Activated naive CD4-positive, alpha-beta T cell treated with anti-CD3 and anti-CD28 coated beads, Interleukin-2, amount 50 U/mL, for 24 hours (primary cell): ENCODE measurements around the gene CAPN5.
A peak's percentile ranks its signal among the peaks of the same experiment; 100 is the strongest.

ENCODE experiments used
- H3K27ac Mint-ChIP-seq: one replicate; pipeline ENCODE4 v1.8.0; 2021; ENCODE audit warnings: mild to moderate bottlenecking, mixed read lengths
- H3K27me3 Mint-ChIP-seq: one replicate; pipeline ENCODE4 v1.8.0; 2021; ENCODE audit warnings: mixed read lengths
- H3K36me3 Mint-ChIP-seq: one replicate; pipeline ENCODE4 v1.8.0; 2021; ENCODE audit warnings: mixed read lengths
- H3K4me1 Mint-ChIP-seq: one replicate; pipeline ENCODE4 v1.8.0; 2021; ENCODE audit warnings: mixed read lengths
- H3K4me3 Mint-ChIP-seq: one replicate; pipeline ENCODE4 v1.8.0; 2021; ENCODE audit warnings: mild to moderate bottlenecking, mixed read lengths
- H3K9me3 Mint-ChIP-seq: one replicate; pipeline ENCODE4 v1.8.0; 2021; ENCODE audit warnings: mixed read lengths

CAPN5 gene

DNA sequence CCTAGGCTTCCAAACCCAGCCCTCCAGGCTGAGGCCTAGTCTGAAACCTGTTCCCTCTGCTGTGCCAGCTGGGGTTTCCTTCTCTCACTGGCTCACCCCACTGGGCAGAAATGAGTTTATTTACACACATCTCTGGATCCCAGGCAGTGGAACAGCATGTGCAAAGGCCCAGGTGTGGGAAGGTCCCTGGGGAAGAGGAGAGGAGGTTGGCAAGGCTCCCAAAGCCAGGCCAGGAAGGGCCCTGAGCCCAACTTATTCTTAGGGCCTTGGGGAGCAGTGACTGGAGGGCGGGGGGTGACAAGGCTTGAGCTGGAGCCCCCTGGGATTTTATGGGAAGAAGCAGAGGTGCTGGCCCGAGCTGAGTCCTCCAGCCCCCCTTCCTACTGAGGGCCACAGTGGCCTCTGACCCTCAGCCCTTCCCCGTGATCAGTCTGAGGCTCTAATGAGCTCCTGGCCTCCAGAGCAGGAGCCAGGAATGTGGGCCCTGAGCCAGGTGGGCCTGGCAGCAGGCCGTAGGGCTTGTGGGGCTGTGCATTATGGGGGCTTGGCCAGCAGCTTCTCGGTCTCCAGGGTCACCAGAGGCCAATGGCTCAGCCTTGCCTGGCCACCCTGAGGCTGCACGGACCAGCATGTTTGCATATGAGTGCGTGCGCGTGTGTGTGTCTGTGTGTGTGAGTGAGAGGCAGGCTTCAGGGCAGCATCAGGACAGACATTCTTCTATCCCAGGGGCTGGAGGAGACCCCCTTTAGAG, 64.2 kb downstream of the CAPN5 start:
- H3K9me3 Mint-ChIP-seq = no peaks in the 10 kb centered on the region
- no peak overlapping the region for H3K4me3 Mint-ChIP-seq
- H3K36me3 Mint-ChIP-seq = no peaks in the 10 kb centered on the region
- H3K4me1 Mint-ChIP-seq = peaks cover 9% of the 10 kb centered on the region
- no peak overlapping the region for H3K27ac Mint-ChIP-seq
- peaks cover 6% of the 10 kb centered on the region for H3K27me3 Mint-ChIP-seq

DNA sequence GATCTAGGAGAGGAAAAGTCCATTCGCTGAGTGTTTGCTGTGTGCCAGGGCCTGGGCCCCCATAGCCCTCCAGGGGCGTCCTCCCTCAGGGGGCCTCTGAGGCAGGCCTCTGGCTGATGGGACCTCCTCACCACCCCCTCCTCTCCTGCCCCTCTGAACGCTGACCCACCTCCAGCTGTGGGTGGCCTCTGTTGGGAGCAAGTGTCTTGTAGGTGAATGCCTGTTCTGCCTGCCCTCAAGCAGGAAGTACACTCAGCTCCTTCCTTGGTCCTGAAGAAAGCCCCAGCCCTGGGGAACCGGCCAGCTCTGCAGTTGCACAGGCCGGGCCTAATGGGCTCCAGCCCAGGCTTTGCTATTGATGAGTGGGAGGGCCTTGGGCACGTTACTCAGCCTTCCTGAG, 64.8 kb downstream of the CAPN5 start:
- Mint-ChIP-seq H3K27ac (no peak overlapping the region), H3K27me3 (peaks cover 5% of the 10 kb centered on the region), H3K36me3 (no peaks in the 10 kb centered on the region), H3K9me3 (no peaks in the 10 kb centered on the region), H3K4me1 (peaks cover 5% of the 10 kb centered on the region), H3K4me3 (no peak overlapping the region)

DNA sequence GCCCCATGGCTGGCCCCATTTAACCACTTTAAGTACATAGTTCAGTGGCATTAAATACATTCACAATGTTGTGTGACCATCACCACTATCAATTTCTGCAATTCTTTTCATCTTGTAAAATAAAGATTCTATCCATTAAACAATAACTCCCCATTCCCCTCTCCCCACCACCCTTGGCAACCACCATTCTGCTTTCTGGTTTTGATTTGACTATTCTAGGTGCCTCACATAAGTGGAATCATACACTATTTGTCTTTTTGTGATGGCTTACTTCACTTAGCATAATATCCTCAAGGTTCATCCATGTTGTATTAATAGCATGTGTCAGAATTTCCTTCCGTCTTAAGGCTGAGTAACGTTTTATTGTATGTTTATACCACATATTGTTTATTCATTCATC, 68.3 kb downstream of the CAPN5 start:
- no peaks in the 10 kb centered on the region for H3K4me1 Mint-ChIP-seq

DNA sequence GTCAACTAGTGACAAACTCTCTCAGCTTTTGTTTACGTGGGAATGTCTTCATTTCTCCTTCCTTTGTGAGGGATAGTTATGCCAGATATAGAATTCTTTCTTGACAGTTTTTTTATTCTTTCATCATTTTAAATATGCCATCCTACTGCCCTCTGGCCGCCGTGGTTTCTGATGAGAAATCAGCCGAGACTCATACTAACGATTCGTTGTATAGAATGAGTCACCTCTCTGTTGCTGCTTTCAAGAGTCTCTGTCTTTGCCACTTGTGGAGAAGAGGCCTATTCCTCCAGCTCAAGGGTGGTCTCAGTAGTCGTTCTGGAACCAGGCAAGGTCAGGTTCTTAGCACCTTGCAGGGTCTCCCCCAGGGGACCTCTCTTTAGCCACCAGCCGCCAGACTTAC, 69.3 kb downstream of the CAPN5 start:
- no peaks in the 10 kb centered on the region for H3K36me3 Mint-ChIP-seq
- no peaks in the 10 kb centered on the region for H3K9me3 Mint-ChIP-seq
- no peak overlapping the region for H3K27ac Mint-ChIP-seq

More for the DNA sequence above, 68.3 kb downstream of the CAPN5 start:
- no peak overlapping the region for H3K27ac Mint-ChIP-seq
- H3K4me3 Mint-ChIP-seq = no peak overlapping the region
- H3K9me3 Mint-ChIP-seq = no peaks in the 10 kb centered on the region
- H3K27me3 Mint-ChIP-seq = peaks cover 10% of the 10 kb centered on the region
- H3K36me3 Mint-ChIP-seq = no peaks in the 10 kb centered on the region

DNA sequence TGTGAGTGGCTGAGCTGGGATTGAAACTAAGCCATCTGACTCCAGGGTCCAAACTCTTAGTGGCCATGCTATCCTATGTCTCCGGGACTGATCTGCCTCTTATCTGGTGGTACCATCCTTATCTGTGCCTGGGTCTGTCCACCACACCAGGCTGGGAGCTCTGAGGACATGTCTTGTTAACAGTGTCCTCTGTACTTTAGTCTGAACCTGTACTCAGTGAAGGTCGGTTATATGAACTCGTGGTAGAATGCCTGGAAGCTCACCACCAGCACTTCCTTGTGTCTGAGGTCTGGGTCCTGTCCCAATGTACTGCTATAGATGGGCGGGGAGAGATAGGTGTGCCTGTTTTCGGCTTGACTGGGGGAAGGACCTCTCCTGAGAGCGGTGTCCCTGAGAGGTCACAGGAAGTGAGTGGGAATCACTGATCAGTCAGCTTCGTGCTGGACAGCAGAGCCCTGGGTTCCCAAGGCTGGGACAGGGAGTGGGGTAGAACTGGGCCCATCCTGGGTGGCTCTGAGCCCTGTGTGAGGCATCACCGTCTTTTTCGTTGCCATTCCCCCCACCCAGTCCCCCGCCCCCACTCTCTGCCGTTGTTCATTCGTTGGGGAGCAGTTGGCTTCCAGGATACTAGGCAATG, 70.1 kb downstream of the CAPN5 start:
- no peak overlapping the region for H3K4me3 Mint-ChIP-seq
- no peaks in the 10 kb centered on the region for H3K36me3 Mint-ChIP-seq
- peaks cover 10% of the 10 kb centered on the region for H3K27me3 Mint-ChIP-seq
- H3K27ac Mint-ChIP-seq = no peak overlapping the region
- peaks cover 1% of the 10 kb centered on the region for H3K4me1 Mint-ChIP-seq
- no peaks in the 10 kb centered on the region for H3K9me3 Mint-ChIP-seq

More for the DNA sequence above, 69.3 kb downstream of the CAPN5 start:
- H3K27me3 Mint-ChIP-seq = peaks cover 10% of the 10 kb centered on the region
- H3K4me3 Mint-ChIP-seq = no peak overlapping the region
- H3K4me1 Mint-ChIP-seq = no peaks in the 10 kb centered on the region

DNA sequence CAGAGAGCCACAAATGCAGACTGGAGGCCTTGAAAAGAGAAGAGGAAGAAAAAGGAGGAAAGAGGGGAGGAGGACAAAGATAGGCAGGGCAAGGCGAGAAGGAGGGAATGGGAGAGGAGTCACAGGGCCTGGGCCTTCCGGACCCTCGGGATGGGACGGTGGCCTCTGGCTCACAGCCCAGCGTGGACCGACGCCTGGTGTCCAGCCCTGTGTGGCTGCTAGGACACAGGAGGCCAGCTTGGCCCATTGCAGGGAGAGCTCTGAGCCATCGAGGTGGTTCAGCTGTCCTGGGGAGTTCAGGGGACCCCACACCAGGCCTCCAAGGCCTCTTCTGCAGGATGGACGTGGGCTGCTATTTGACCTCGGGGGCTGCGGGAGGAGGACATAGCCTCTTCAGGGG, 70.7 kb downstream of the CAPN5 start:
- H3K9me3 Mint-ChIP-seq = no peaks in the 10 kb centered on the region
- peaks cover 10% of the 10 kb centered on the region for H3K27me3 Mint-ChIP-seq
- no peaks in the 10 kb centered on the region for H3K36me3 Mint-ChIP-seq
- H3K27ac Mint-ChIP-seq = no peak overlapping the region
- H3K4me3 Mint-ChIP-seq = no peak overlapping the region
- H3K4me1 Mint-ChIP-seq = peaks cover 4% of the 10 kb centered on the region

DNA sequence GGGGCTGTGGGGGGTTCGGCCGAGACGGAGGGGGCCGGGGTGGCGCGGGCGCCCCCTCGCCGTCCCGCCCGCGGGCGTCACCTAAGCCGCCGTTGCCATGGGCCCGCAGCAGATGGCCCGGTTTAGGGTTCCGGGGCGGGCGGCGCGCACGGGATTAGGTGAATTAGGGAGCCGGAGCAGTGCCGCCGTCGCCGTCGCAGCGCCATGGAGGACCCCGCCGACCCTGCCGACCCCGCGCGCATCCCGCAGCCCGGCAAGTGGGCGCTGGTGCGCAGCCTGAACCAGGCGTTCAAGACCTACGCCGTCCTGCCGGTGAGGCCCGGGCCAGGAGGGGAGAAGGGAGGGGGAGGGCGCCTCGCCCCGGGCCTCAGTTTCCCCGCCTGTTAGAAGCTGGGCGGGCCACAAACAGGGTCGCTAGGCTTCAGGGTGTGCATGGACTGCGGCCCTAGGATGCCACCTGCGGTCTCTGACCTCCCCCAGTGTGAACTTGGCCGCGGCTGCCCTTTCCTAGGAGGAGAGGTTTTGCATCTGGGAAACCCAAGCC, 71.4 kb downstream of the CAPN5 start:
- H3K4me1 Mint-ChIP-seq = peaks cover 4% of the 10 kb centered on the region
- H3K27ac Mint-ChIP-seq = no peak overlapping the region
- no peaks in the 10 kb centered on the region for H3K9me3 Mint-ChIP-seq
- H3K27me3 Mint-ChIP-seq = peaks cover 10% of the 10 kb centered on the region
- no peaks in the 10 kb centered on the region for H3K36me3 Mint-ChIP-seq
- no peak overlapping the region for H3K4me3 Mint-ChIP-seq

DNA sequence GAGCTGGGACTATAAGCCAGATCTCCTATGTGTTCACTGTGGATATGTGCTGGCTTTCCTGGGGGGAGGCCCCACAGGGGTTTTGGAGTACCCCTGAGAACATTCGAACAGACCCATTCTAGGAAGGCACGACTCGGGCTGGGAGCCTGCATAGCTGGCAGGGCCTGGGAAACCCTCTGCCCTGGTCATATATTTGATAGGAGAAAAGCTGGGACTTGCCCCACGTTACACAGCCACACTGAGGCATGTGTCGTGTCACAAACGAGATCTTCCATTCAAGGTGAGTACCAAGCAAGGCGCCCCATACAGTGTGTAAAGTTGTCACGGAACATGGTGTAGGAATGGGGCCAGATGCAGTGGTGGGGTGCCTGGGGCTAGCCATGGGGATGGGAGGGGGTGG, 72.4 kb downstream of the CAPN5 start:
- Mint-ChIP-seq H3K4me3 (no peak overlapping the region), H3K9me3 (no peaks in the 10 kb centered on the region), H3K27ac (no peak overlapping the region), H3K36me3 (no peaks in the 10 kb centered on the region), H3K27me3 (peaks cover 10% of the 10 kb centered on the region), H3K4me1 (peaks cover 4% of the 10 kb centered on the region)

DNA sequence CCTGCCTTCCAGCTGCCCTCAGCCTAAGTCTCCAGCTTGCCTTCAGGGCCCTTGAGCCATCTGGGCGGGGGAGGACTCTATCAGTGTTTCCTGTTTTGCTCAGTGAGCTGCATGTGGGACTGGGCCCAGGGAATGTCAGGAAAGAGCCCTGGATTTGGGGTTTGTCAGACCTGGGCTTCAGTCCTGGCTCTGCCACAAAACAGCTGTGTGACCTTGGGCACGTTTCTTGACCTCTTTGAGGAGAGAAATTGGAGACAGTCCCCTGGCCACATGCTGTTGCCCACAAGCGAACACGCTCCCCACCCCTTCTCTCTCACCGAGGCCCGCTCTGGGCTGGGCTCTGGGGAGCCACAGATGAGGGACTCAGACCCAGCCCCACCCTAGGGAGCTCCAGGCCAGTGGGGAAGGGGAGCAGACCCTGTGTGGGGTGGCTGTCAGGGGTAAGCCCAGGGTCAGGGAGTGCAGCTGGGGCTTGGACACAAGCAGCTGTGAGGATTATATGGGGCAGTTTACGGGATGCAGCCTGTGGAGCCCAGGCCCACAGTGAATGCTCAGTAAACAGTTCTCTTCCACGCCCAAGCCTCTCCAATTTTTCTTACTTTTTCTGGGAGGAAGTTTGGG, 73.6 kb downstream of the CAPN5 start:
- peaks cover 10% of the 10 kb centered on the region for H3K27me3 Mint-ChIP-seq
- H3K4me1 Mint-ChIP-seq = peaks cover 4% of the 10 kb centered on the region

DNA sequence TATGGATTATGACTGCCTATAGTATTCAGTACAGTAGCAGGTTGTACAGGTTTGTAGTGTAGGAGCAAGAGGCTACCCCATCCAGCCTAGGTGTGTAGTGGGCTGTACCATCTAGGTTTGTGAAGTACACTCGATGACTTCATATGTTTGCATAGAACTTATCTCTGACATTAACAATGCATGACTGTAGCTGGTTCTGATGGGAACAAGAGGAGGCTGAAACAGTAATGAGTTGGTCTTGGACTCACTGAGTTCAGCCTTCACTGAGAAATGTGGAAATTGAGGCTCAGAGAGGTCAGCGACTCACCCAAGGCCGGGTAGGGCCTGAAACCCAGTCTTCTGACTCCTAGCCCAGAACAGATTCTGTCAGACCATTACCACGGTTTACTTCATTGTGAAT, 74.3 kb downstream of the CAPN5 start:
- H3K36me3 Mint-ChIP-seq = no peaks in the 10 kb centered on the region
- peaks cover 4% of the 10 kb centered on the region for H3K4me1 Mint-ChIP-seq
- no peak overlapping the region for H3K4me3 Mint-ChIP-seq
- H3K27me3 Mint-ChIP-seq = peaks cover 10% of the 10 kb centered on the region
- H3K27ac Mint-ChIP-seq = no peak overlapping the region
- no peaks in the 10 kb centered on the region for H3K9me3 Mint-ChIP-seq

More for the DNA sequence above, 73.6 kb downstream of the CAPN5 start:
- no peaks in the 10 kb centered on the region for H3K9me3 Mint-ChIP-seq
- no peak overlapping the region for H3K4me3 Mint-ChIP-seq
- H3K27ac Mint-ChIP-seq = no peak overlapping the region
- H3K36me3 Mint-ChIP-seq = no peaks in the 10 kb centered on the region

DNA sequence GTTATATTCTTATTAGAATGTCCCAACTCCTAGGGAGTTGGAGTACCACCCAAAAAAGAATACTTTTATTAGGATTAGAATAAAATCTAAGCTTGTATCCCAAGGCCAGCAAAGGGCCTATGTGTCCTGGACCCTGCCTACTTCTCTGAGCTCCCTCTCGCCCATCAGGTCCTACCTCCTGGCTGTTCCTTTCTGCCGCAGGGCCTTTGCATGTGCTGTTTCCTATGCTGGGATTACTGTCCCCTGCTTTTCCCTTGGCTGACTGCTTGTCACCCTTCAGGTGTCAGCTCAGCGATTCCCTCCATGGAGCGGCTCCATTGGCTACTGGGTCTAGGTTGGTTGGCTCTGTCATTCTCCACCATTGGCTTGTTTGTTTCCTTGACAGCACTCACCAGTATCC, 74.7 kb downstream of the CAPN5 start:
- Mint-ChIP-seq H3K27ac (no peak overlapping the region), H3K4me3 (no peak overlapping the region)

DNA sequence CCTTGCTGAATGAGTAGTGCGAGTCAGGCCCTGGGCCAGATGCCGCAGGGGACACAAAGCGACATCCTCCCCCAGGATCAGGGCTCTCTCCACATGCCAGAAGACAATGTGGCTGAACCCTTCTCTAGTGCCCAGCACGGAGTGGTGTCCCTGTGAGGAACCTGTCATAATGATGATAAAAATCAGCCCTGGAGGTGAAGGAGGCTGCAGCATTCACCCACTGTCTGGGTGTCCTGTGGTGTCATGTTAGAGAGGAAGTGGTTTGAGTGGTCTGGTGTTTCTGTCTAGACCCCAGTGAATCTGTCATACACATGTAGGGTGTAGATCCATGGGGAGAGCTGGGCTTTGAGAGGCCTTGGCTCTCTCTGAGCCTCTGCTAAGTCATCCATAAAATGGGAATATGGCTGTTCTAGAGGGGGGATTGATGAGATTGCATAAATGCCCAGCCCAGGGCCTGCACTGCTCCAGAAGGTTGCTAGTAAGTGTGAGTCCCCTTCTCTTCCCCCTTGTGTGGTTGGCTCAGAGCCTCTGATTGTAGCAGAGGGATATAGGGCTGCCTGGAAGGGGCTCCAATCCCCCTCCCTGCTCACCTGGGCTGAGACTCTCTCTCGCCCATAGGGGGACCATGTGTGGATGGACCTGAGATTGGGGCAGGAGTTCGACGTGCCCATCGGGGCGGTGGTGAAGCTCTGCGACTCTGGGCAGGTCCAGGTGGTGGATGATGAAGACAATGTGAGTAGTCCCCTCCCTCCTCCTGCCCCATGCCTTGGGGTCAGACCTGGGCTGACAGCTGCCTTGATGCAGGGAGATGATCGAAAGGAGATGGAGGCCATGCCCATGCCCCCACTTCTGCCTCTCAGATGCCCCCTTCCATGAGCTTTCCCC, 75.6 kb downstream of the CAPN5 start:
- H3K27me3 Mint-ChIP-seq = peaks cover 7% of the 10 kb centered on the region
- H3K4me3 Mint-ChIP-seq = no peak overlapping the region
- no peaks in the 10 kb centered on the region for H3K9me3 Mint-ChIP-seq
- H3K4me1 Mint-ChIP-seq = peaks cover 4% of the 10 kb centered on the region
- H3K27ac Mint-ChIP-seq = no peak overlapping the region
- H3K36me3 Mint-ChIP-seq = no peaks in the 10 kb centered on the region

More for the DNA sequence above, 74.7 kb downstream of the CAPN5 start:
- no peaks in the 10 kb centered on the region for H3K9me3 Mint-ChIP-seq
- H3K27me3 Mint-ChIP-seq = peaks cover 9% of the 10 kb centered on the region
- peaks cover 4% of the 10 kb centered on the region for H3K4me1 Mint-ChIP-seq
- no peaks in the 10 kb centered on the region for H3K36me3 Mint-ChIP-seq

DNA sequence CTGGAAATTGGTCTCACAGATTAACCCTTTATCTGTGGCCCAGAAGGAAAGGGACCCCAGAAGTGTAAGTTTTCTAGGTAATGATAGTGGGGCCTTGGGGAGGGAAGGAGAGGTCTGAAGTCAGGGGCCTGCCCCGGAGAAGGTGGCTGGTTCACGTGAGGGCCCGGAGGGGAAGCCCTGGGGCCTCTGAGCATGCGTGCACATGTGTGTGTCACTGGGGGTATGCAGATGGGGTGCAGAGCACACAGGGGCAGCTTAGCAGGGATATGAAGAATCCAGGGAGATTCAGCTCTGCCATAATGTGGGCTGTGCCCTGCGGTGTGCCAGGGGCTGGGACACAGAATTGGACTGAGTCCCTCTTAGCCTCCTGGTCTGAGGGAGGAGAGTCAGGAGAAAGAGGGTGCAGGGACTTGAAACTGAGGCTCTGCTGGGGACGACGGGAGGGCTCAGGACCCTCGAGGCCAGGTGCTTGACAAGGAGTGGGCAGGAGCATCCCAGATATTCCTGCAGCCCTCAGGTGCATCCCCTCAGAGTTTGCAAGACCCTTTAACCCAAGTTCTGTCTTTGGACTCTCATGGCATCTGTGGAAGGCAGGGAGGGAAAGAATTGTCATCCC, 76.7 kb downstream of the CAPN5 start:
- Mint-ChIP-seq H3K27me3 (peaks cover 7% of the 10 kb centered on the region), H3K27ac (peak overlapping the region; percentile 9)

DNA sequence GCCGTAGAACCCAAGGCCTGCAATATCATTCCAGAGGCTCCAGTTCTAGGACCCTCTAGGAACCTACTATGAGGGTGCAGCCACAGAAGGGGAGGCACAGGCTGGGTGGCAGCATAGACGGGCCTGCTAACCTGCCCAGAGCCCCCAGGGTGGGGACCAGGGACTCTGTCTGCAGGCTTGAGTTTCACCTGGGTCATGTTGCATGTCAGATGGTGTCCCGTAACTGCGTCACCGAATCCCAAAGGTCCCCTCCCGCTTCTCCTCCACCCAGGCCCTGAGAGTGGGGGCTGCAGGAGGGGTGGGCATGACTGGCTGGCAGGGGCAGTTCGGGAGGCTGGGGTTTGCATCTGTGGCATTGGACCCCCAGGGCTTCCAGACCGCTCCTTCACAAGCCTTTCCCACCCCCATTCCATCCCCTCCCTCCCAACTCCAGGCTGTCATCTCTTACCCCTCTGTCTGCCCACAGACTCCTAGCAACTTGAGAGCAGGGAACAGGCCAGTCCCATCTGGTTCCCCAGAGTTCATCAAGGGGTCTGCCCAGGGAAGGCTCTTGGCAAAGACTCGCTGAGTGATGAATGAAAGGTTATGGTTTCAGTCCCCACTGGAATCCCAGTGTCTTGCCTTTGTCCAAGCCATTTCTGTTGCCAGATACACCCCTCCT, 77.6 kb downstream of the CAPN5 start:
- Mint-ChIP-seq H3K36me3 (no peaks in the 10 kb centered on the region), H3K4me1 (peaks cover 9% of the 10 kb centered on the region), H3K9me3 (no peaks in the 10 kb centered on the region), H3K27me3 (peaks cover 2% of the 10 kb centered on the region), H3K27ac (no peak overlapping the region), H3K4me3 (no peak overlapping the region)

More for the DNA sequence above, 76.7 kb downstream of the CAPN5 start:
- no peaks in the 10 kb centered on the region for H3K36me3 Mint-ChIP-seq
- no peaks in the 10 kb centered on the region for H3K9me3 Mint-ChIP-seq
- no peak overlapping the region for H3K4me3 Mint-ChIP-seq
- H3K4me1 Mint-ChIP-seq = peaks cover 9% of the 10 kb centered on the region
